Natural killer cell (primary cell): ENCODE measurements around the gene SLC6A1. TPM values are rescaled to one million over a fixed set of nuclear protein-coding genes. Genes with fewer than 3 reads are reported as not detected.

ENCODE experiments used
- ATAC-seq, 3 donors: fragments of 150-1000 bp in 2 of 3; fragments of 200-7000 bp in 1 of 3; cut with Tn5 transposase; 1 replicate in 1 of 3; 2 replicates in 2 of 3; pipeline ENCODE4 v1.10.0; 2021; ENCODE audit warnings: mild to moderate bottlenecking in 2 of 3, moderate library complexity in 2 of 3
- DNase-seq, 2 donors: peaks; one replicate each; pipeline versions ENCODE4 v3.0.0 to v3.0.0-alpha.2; 2013 to 2021; ENCODE audit warnings: mixed read lengths in 1 of 2
- H3K27ac ChIP-seq: one replicate; pipeline ENCODE4 v1.5.1; 2013; ENCODE audit warnings: mild to moderate bottlenecking, low read length
- H3K27me3 ChIP-seq: one replicate; pipeline ENCODE4 v1.6.1; 2013; ENCODE audit warnings: low read length; ENCODE audit not compliant: control insufficient read depth, insufficient read depth
- H3K36me3 ChIP-seq: one replicate; pipeline ENCODE4 v1.6.1; 2013; ENCODE audit warnings: low read length; ENCODE audit not compliant: control insufficient read depth, insufficient read depth
- H3K4me1 ChIP-seq: one replicate; pipeline ENCODE4 v1.6.1; 2013; ENCODE audit warnings: low read length; ENCODE audit not compliant: control insufficient read depth, insufficient read depth
- H3K4me3 ChIP-seq: one replicate; pipeline ENCODE4 v1.5.1; 2013; ENCODE audit warnings: low read length
- H3K9me3 ChIP-seq: one replicate; pipeline ENCODE4 v1.6.1; 2013; ENCODE audit warnings: low read length; ENCODE audit not compliant: control insufficient read depth, insufficient read depth
- H3K27ac Mint-ChIP-seq, 2 donors: one replicate each; pipeline ENCODE4 v1.8.0; 2022; ENCODE audit warnings: mild to moderate bottlenecking in 2 of 2, mixed read lengths in 2 of 2, moderate library complexity in 1 of 2
- H3K27me3 Mint-ChIP-seq, 2 donors: one replicate each; pipeline ENCODE4 v1.8.0; 2022; ENCODE audit warnings: low read depth in 2 of 2, mixed read lengths in 2 of 2
- H3K36me3 Mint-ChIP-seq: one replicate; pipeline ENCODE4 v1.8.0; 2022; ENCODE audit warnings: mixed read lengths
- H3K4me1 Mint-ChIP-seq, 2 donors: one replicate each; pipeline ENCODE4 v1.8.0; 2022; ENCODE audit warnings: mixed read lengths in 2 of 2
- H3K4me3 Mint-ChIP-seq: one replicate; pipeline ENCODE4 v1.8.0; 2022; ENCODE audit warnings: mild to moderate bottlenecking, moderate library complexity, mixed read lengths
- H3K9me3 Mint-ChIP-seq, 2 donors: one replicate each; pipeline ENCODE4 v1.8.0; 2022; ENCODE audit warnings: mixed read lengths in 2 of 2
- WGBS: methylation state at CpG from one replicate; pipeline ENCODE4 v1.1.7; 2013; ENCODE audit warnings: missing lambda C conversion rate; ENCODE audit not compliant: insufficient coverage; 5-methylcytosine and 5-hydroxymethylcytosine counted together
- intact Hi-C: fragments of 100-400 bp; cut with micrococcal nuclease; formaldehyde crosslinking; loops from one replicate; pipeline ENCODE4 v1.14.2; 2022
- total RNA-seq, 4 donors: library from RNA; stranded (reverse); fragments of 120-200 nt in 1 of 4; gene quantifications; one replicate each; pipeline versions ENCODE4 v1.2.3 to v1.2.4, GENCODE V29; 2013 to 2022
- TF ChIP-seq, protein P1 (sequence below): fragments of 200-600 bp; IDR thresholded peaks from one replicate; pipeline ENCODE4 v1.8.0; 2022; ENCODE audit warnings: antibody characterized with exemption

SLC6A1 gene
- total RNA-seq, 3 donors from 2014 or later (not counting 1 experiment from before 2014, with no cell fraction given), result not detected

- no peaks in the 10 kb centered on the region for H3K9me3 Mint-ChIP-seq
- no peak overlapping the region for H3K27ac Mint-ChIP-seq
- Histone ChIP-seq H3K4me3 (no peak overlapping the region), H3K27me3 (peaks cover 3% of the 10 kb centered on the region), H3K9me3 (no peaks in the 10 kb centered on the region), H3K27ac (no peak overlapping the region), H3K36me3 (no peaks in the 10 kb centered on the region), H3K4me1 (no peaks in the 10 kb centered on the region)
- no peaks in the 10 kb centered on the region for H3K36me3 Mint-ChIP-seq
- intact Hi-C loops, result no loop called here
- H3K4me1 Mint-ChIP-seq, result peaks cover 6 to 12% of the 10 kb centered on the region in 2 donors
- no peak for DNase-seq
- TF ChIP-seq, protein P1, sequence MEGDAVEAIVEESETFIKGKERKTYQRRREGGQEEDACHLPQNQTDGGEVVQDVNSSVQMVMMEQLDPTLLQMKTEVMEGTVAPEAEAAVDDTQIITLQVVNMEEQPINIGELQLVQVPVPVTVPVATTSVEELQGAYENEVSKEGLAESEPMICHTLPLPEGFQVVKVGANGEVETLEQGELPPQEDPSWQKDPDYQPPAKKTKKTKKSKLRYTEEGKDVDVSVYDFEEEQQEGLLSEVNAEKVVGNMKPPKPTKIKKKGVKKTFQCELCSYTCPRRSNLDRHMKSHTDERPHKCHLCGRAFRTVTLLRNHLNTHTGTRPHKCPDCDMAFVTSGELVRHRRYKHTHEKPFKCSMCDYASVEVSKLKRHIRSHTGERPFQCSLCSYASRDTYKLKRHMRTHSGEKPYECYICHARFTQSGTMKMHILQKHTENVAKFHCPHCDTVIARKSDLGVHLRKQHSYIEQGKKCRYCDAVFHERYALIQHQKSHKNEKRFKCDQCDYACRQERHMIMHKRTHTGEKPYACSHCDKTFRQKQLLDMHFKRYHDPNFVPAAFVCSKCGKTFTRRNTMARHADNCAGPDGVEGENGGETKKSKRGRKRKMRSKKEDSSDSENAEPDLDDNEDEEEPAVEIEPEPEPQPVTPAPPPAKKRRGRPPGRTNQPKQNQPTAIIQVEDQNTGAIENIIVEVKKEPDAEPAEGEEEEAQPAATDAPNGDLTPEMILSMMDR, result no peak
- H3K4me3 Mint-ChIP-seq, result no peak overlapping the region
- no peak for ATAC-seq
- WGBS, result 37% methylated on average over 3 of the region's 3 CpGs
- H3K27me3 Mint-ChIP-seq, result peaks cover 42 to 67% of the 10 kb centered on the region in 2 donors
Observed at GRCh38 chr3:10994306-10994705, 1.8 kb downstream of the SLC6A1 start.

- Histone ChIP-seq H3K36me3 (no peaks in the 10 kb centered on the region), H3K9me3 (no peaks in the 10 kb centered on the region), H3K4me3 (no peak overlapping the region), H3K27ac (no peak overlapping the region), H3K4me1 (no peaks in the 10 kb centered on the region), H3K27me3 (peaks cover 3% of the 10 kb centered on the region)
- intact Hi-C loops, result no loop called here
- 90% methylated on average over 8 of the region's 8 CpGs for WGBS
- ATAC-seq (no peak), DNase-seq (no peak)
- H3K27ac Mint-ChIP-seq, result no peak overlapping the region
- no peak overlapping the region for H3K4me3 Mint-ChIP-seq
- H3K9me3 Mint-ChIP-seq, result no peaks in the 10 kb centered on the region
- peaks cover 33 to 56% of the 10 kb centered on the region in 2 donors for H3K27me3 Mint-ChIP-seq
- no peaks in the 10 kb centered on the region for H3K36me3 Mint-ChIP-seq
- peaks cover 6 to 12% of the 10 kb centered on the region in 2 donors for H3K4me1 Mint-ChIP-seq
- TF ChIP-seq, protein P1, result no peak
Observed at GRCh38 chr3:10995871-10996270, 3.3 kb downstream of the SLC6A1 start.

- no peak overlapping the region for H3K27ac ChIP-seq
- H3K4me3 ChIP-seq, result no peak overlapping the region
- no peaks in the 10 kb centered on the region for H3K4me1 ChIP-seq
- no peaks in the 10 kb centered on the region for H3K9me3 Mint-ChIP-seq
- WGBS, result 82% methylated on average over 5 of the region's 5 CpGs
- ATAC-seq (no peak), DNase-seq (no peak)
- intact Hi-C loops, result no loop called here
- peaks cover 3% of the 10 kb centered on the region for H3K27me3 ChIP-seq
- H3K4me3 Mint-ChIP-seq, result no peak overlapping the region
- no peak overlapping the region for H3K27ac Mint-ChIP-seq
- peaks cover 27 to 50% of the 10 kb centered on the region in 2 donors for H3K27me3 Mint-ChIP-seq
- no peaks in the 10 kb centered on the region for H3K36me3 ChIP-seq
- H3K4me1 Mint-ChIP-seq, result peaks cover 6 to 8% of the 10 kb centered on the region in 2 donors
- TF ChIP-seq, protein P1, result no peak
- H3K36me3 Mint-ChIP-seq, result no peaks in the 10 kb centered on the region
- H3K9me3 ChIP-seq, result no peaks in the 10 kb centered on the region
Observed at GRCh38 chr3:10996345-10997013, 3.9 kb downstream of the SLC6A1 start.

- peaks cover 1 to 2% of the 10 kb centered on the region in 2 donors for H3K4me1 Mint-ChIP-seq
Observed at GRCh38 chr3:10997196-10997595, 4.6 kb downstream of the SLC6A1 start.

More at GRCh38 chr3:10997196-10997595, 4.6 kb downstream of the SLC6A1 start:
- TF ChIP-seq, protein P1, result no peak
- H3K4me1 ChIP-seq, result no peaks in the 10 kb centered on the region
- ATAC-seq (no peak), DNase-seq (no peak)
- WGBS, result 80% methylated on average over 5 of the region's 5 CpGs
- no peaks in the 10 kb centered on the region for H3K9me3 ChIP-seq
- Mint-ChIP-seq H3K27ac (no peak overlapping the region), H3K4me3 (no peak overlapping the region), H3K36me3 (no peaks in the 10 kb centered on the region), H3K27me3 (peaks cover 22 to 43% of the 10 kb centered on the region in 2 donors), H3K9me3 (no peaks in the 10 kb centered on the region)
- no peak overlapping the region for H3K27ac ChIP-seq
- H3K4me3 ChIP-seq, result no peak overlapping the region
- no peaks in the 10 kb centered on the region for H3K36me3 ChIP-seq
- peaks cover 3% of the 10 kb centered on the region for H3K27me3 ChIP-seq
- intact Hi-C loops, result no loop called here
